Colon (tissue), 2 donors: ENCODE data around the gene SRRM1.
"Not testable (repeated sequence)": the region's sequence is repeated elsewhere in the genome, so short reads cannot be mapped to it uniquely, and the experiment has no call there.

Experiments used
- FAIRE-seq: peaks from 2 replicates; lab custom pipeline; 2012; peaks lifted over from hg19 to GRCh38; lab: Jason Lieb, UNC
- donor health status: control.
- donor health status: control.

The SRRM1 gene

GRCh38 chr1:24722073-24723035 is 79.3 kb downstream of the SRRM1 start:
- FAIRE-seq: not testable (repeated sequence)
